Measurements from ENCODE around the gene ZFP62. TPM values are rescaled to one million over a fixed set of nuclear protein-coding genes. Genes with fewer than 3 reads are reported as not detected.

Gene ZFP62
- total RNA-seq, 1 donor from 2014 or later: 9.1 TPM

Other genes with a start within 250 kb of the ZFP62 start
- 26.8 TPM for gene FLT4, start 211.7 kb downstream of the ZFP62 start, total RNA-seq
- gene OR2Y1, start 121.2 kb downstream of the ZFP62 start, total RNA-seq: not detected
- gene MGAT1, start 58.5 kb downstream of the ZFP62 start, total RNA-seq: 380 TPM
- gene BTNL8, start 37.9 kb upstream of the ZFP62 start, total RNA-seq: 0.96 TPM
- 0.29 TPM for gene BTNL3, start 127.6 kb upstream of the ZFP62 start, total RNA-seq
- gene BTNL9, start 179.0 kb upstream of the ZFP62 start, total RNA-seq: 407 TPM

All from mesenteric fat pad (tissue), 1 donor.